Mucosa of descending colon (tissue), 3 donors: ENCODE results near the gene CTSL. TPM values are rescaled to one million over a fixed set of nuclear protein-coding genes. Genes with fewer than 3 reads are reported as not detected.

ENCODE experiments used
- ATAC-seq: fragments of 200-7000 bp; cut with Tn5 transposase; one replicate; pipeline ENCODE4 v1.9.1; 2020; ENCODE audit warnings: mild to moderate bottlenecking, moderate library complexity
- DNase-seq, 3 donors: peaks; one replicate each; pipeline ENCODE4 v3.0.0-alpha.2; 2020
- H3K36me3 ChIP-seq: fragments of 200-600 bp; one replicate; pipeline ENCODE4 v1.8.0; 2021; ENCODE audit warnings: low read depth, mild to moderate bottlenecking
- H3K4me1 ChIP-seq: fragments of 200-600 bp; one replicate; pipeline ENCODE4 v1.8.0; 2021; ENCODE audit warnings: low read depth, mild to moderate bottlenecking
- H3K4me3 ChIP-seq: fragments of 200-600 bp; one replicate; pipeline ENCODE4 v1.8.0; 2021; ENCODE audit warnings: mild to moderate bottlenecking
- H3K9me3 ChIP-seq: fragments of 200-600 bp; one replicate; pipeline ENCODE4 v1.8.0; 2021; ENCODE audit warnings: mild to moderate bottlenecking
- CTCF ChIP-seq: fragments of 200-600 bp; IDR thresholded peaks from one replicate; pipeline ENCODE4 v1.8.0; 2022; ENCODE audit warnings: antibody characterized with exemption, mild to moderate bottlenecking
- intact Hi-C, 2 donors: fragments of 100-400 bp; cut with DNase I in 1 of 2; cut with micrococcal nuclease in 1 of 2; formaldehyde crosslinking; loops; one replicate each; pipeline versions ENCODE4 v1.11.0 to v1.11.1; 2022; cut with DNase I, micrococcal nuclease
- total RNA-seq, 3 donors: library from RNA; stranded (reverse); fragmentation: NEBNext Ultra II Directional in 2 of 3; extraction: Animal tissue kit (Norgen Biotek cat#: 25700) in 2 of 3; gene quantifications; one replicate each; pipeline versions ENCODE4 v1.2.1 to v1.2.4, GENCODE V29; 2021 to 2023
- donor health status: DM: no; HTN: no; CAD: no; lungs with moderate emphysema.
- donor health status: DM: no; HTN: no; CAD: no.
- donor health status: DM: no; HTN: yes; CAD: no.

CTSL gene
- total RNA-seq, 3 donors from 2014 or later, result 60.1 to 139 (median 62.3) TPM

GRCh38 chr9:87702921-87703320 lies 23.0 kb upstream of the CTSL start:
- Histone ChIP-seq H3K4me1 (no peaks in the 10 kb centered on the region), H3K4me3 (no peak overlapping the region), H3K36me3 (no peaks in the 10 kb centered on the region), H3K9me3 (no peaks in the 10 kb centered on the region)
- intact Hi-C loops, result no loop called here
- ATAC-seq (no peak), DNase-seq (no peak)
- TF ChIP-seq CTCF, result no peak

GRCh38 chr9:87703636-87704276 lies 22.2 kb upstream of the CTSL start:
- Histone ChIP-seq H3K36me3 (no peaks in the 10 kb centered on the region), H3K4me1 (no peaks in the 10 kb centered on the region), H3K4me3 (no peak overlapping the region), H3K9me3 (no peaks in the 10 kb centered on the region)
- DNase-seq (no peak), ATAC-seq (no peak)
- intact Hi-C loops, result no loop called here
- no peak for TF ChIP-seq CTCF

DNA sequence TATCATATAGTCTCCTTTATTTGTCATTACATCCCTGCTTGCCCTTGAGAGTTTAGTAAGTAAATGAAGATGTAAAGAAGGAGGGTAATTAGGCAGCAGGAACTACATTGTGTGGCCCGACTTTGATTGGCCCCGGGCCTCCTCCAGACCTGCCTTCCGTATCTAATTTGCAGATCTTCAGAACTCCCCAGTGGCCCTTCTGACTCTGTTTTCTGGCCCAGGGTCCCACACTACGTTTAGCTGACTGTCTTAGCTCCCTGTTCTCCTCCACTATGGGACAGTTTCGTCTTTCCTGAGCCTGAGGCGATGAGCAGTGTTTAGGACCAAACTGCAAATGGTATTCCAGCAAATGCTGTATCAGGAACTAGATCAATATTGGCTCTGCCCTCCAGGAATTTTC lies 21.6 kb upstream of the CTSL start:
- Histone ChIP-seq H3K4me1 (no peaks in the 10 kb centered on the region), H3K36me3 (no peaks in the 10 kb centered on the region), H3K4me3 (no peak overlapping the region), H3K9me3 (no peaks in the 10 kb centered on the region)
- no peak for TF ChIP-seq CTCF
- no peak for DNase-seq
- intact Hi-C loops, result no loop called here
- no peak for ATAC-seq

- no peak overlapping the region for H3K4me3 ChIP-seq
- H3K36me3 ChIP-seq, result no peaks in the 10 kb centered on the region
- ATAC-seq, result no peak
- TF ChIP-seq CTCF, result no peak
- no peaks in the 10 kb centered on the region for H3K9me3 ChIP-seq
- H3K4me1 ChIP-seq, result no peaks in the 10 kb centered on the region
- no peak for DNase-seq
- intact Hi-C loops, result no loop called here
Observed at GRCh38 chr9:87706066-87706739, 19.7 kb upstream of the CTSL start.

- ATAC-seq (no peak), DNase-seq (no peak)
- Histone ChIP-seq H3K36me3 (no peaks in the 10 kb centered on the region), H3K9me3 (no peaks in the 10 kb centered on the region), H3K4me3 (no peak overlapping the region), H3K4me1 (no peaks in the 10 kb centered on the region)
- intact Hi-C loops, result no loop called here
- no peak for TF ChIP-seq CTCF
Observed at GRCh38 chr9:87707805-87708506, 18.0 kb upstream of the CTSL start.
